NCI-H1092 treated with DMSO at 0.1 percent for 48 hours (cell line): Measurements from ENCODE around the gene CCDC191.

Experiments used
- DNase-seq: peaks from one replicate; lab custom pipeline; 2025; lab: John Stamatoyannopoulos, UW

Gene CCDC191

GRCh38 chr3:113954091-113954685, 102.1 kb downstream of the CCDC191 start:
- DNase-seq: no peak

DNA sequence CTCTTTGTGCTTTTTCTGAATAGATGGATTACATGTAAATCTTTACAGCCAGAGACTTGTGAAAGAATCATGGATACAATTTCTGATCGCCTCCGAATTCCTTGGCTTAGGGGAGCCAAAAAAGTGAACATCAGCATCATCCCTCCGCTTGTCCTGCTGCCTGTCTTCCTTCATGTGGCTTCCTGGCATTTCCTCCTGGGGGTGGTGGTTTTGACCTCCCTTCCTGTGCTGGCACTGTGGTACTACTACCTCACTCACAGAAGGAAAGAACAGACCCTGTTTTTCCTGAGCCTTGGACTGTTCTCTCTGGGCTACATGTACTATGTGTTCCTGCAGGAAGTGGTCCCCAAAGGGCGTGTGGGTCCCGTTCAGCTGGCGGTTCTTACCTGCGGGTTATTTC, 102.6 kb downstream of the CCDC191 start:
- DNase-seq: no peak

- no peak for DNase-seq
Measured at GRCh38 chr3:113952921-113953320, 103.4 kb downstream of the CCDC191 start.

- DNase-seq: peak; percentile 43
Measured at GRCh38 chr3:113948015-113948917, 108.1 kb downstream of the CCDC191 start.

GRCh38 chr3:113947372-113948014, 108.8 kb downstream of the CCDC191 start, which contains the start of gene ZDHHC23:
Gene ZDHHC23, plus strand, starts transcription at chr3:113948013. Its CDS starts 790 bp downstream, at chr3:113948803.
- DNase-seq: peak; percentile 60

- no peak for DNase-seq
Measured at GRCh38 chr3:113946831-113947230, 109.5 kb downstream of the CCDC191 start.

GRCh38 chr3:113927556-113927955, 128.8 kb downstream of the CCDC191 start:
- no peak for DNase-seq

- no peak for DNase-seq
Measured at GRCh38 chr3:113914646-113915045, 141.7 kb downstream of the CCDC191 start.
